GM19023 (cell line): ENCODE measurements around the gene CLEC1B.
"Not testable (repeated sequence)": the region's sequence is repeated elsewhere in the genome, so short reads cannot be mapped to it uniquely, and the experiment has no call there.

Experiments
- ATAC-seq: cut with Tn5 transposase; IDR thresholded peaks from one replicate; pipeline ENCODE4 v1.9.1; 2021; ENCODE audit warnings: mild to moderate bottlenecking, moderate library complexity; ENCODE audit not compliant: unreplicated experiment

The CLEC1B gene

GRCh38 chr12:9999016-9999415, at the start of gene CLEC1B:
CLEC1B (minus strand) TSS chr12:9999121; CDS start chr12:9999100, 21 bp downstream.
- ATAC-seq, result no peak

GRCh38 chr12:10048526-10048925, 49.6 kb upstream of the CLEC1B start:
- no peak for ATAC-seq

GRCh38 chr12:10042167-10042566, 43.2 kb upstream of the CLEC1B start:
- ATAC-seq, result no peak

GRCh38 chr12:10033783-10034545, 35.0 kb upstream of the CLEC1B start:
- no peak for ATAC-seq

- no peak for ATAC-seq
These were observed 32.9 kb upstream of the CLEC1B start for GRCh38 chr12:10031771-10032175.

- no peak for ATAC-seq
These were observed 32.4 kb upstream of the CLEC1B start for GRCh38 chr12:10031321-10031720.

GRCh38 chr12:10030446-10030845, 31.5 kb upstream of the CLEC1B start, which contains the start of gene CLEC9A:
CLEC9A (plus strand) TSS chr12:10030682; CDS start chr12:10052688, 22,006 bp downstream.
- no peak for ATAC-seq

- ATAC-seq, result no peak
These were observed 28.8 kb upstream of the CLEC1B start for GRCh38 chr12:10027721-10028120.

- no peak for ATAC-seq
These were observed 28.4 kb upstream of the CLEC1B start for GRCh38 chr12:10027311-10027710.

GRCh38 chr12:10026666-10027065, 27.7 kb upstream of the CLEC1B start:
- ATAC-seq, result not testable (repeated sequence)

- no peak for ATAC-seq
These were observed 26.3 kb upstream of the CLEC1B start for GRCh38 chr12:10025236-10025635.

GRCh38 chr12:10021342-10021741, 22.4 kb upstream of the CLEC1B start:
- ATAC-seq, result no peak

- ATAC-seq, result no peak
These were observed 19.5 kb upstream of the CLEC1B start for GRCh38 chr12:10018386-10018785.

- ATAC-seq, result no peak
These were observed 18.0 kb upstream of the CLEC1B start for GRCh38 chr12:10016881-10017280.

- ATAC-seq, result no peak
These were observed 16.5 kb upstream of the CLEC1B start for GRCh38 chr12:10015450-10015849.

- ATAC-seq, result no peak
These were observed 13.9 kb upstream of the CLEC1B start for GRCh38 chr12:10012630-10013330.

GRCh38 chr12:10001171-10001776, 2.4 kb upstream of the CLEC1B start:
- no peak for ATAC-seq

GRCh38 chr12:9992296-9992695, 6.6 kb downstream of the CLEC1B start:
- ATAC-seq, result no peak

- no peak for ATAC-seq
These were observed 7.0 kb downstream of the CLEC1B start for GRCh38 chr12:9991876-9992275.

- no peak for ATAC-seq
These were observed 18.8 kb downstream of the CLEC1B start for GRCh38 chr12:9980126-9980525.

GRCh38 chr12:9977916-9978315, 21.0 kb downstream of the CLEC1B start:
- ATAC-seq, result no peak

- not testable (repeated sequence) for ATAC-seq
These were observed 22.3 kb downstream of the CLEC1B start for GRCh38 chr12:9976626-9977025.
